SH-SY5Y (cell line): Measurements from ENCODE around the gene PAX5.

ENCODE experiments used
- GATA2 ChIP-seq: IDR thresholded peaks from 2 replicates; pipeline ENCODE4 v1.6.1; 2011; ENCODE audit warnings: mild to moderate bottlenecking, low read depth, low read length
- GATA3 ChIP-seq: IDR thresholded peaks from 2 replicates; pipeline ENCODE4 v1.6.1; 2011; ENCODE audit warnings: low read depth, mild to moderate bottlenecking, low read length, moderate library complexity

DNA sequence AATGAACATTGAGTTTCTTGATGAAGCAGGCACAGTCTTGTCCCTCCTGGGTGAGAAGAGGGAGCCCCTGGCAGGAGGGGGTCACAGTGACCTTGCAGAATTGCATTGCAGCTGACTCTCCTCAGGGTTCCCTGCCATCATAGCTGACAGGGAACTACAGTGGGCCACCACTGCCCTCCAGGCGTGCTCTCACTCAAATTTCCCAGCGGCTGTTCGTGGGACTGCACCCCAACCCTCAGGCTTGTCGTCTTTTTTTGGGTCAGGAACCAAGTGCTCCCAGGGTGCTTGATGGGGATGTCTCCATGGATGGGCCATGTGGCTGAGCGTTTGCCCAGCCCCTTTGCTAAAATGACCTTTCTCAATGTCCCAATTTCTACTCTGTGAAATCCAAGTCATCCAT lies 245.5 kb downstream of the PAX5 start:
- no peak for TF ChIP-seq GATA2
- TF ChIP-seq GATA3 = no peak
